Measurements from ENCODE around the gene PLEKHO1.

The PLEKHO1 gene

GRCh38 chr1:150186789-150187559, 37.3 kb downstream of the PLEKHO1 start:
- Histone ChIP-seq H3K27ac (peak overlapping the region; percentile 43 to 54), H3K4me3 (peak overlapping the region; percentile 31 to 42)
- intact Hi-C loops (cut with DNase I; ENCODE audit: low total_unique reads): no loop called here

GRCh38 chr1:150187560-150187931, 37.8 kb downstream of the PLEKHO1 start:
- intact Hi-C loops (cut with DNase I; ENCODE audit: low total_unique reads): no loop called here

More at GRCh38 chr1:150186789-150187559, 37.3 kb downstream of the PLEKHO1 start:
- H3K36me3 ChIP-seq: no peaks in the 10 kb centered on the region
- peak; percentile 47 to 54 for TF ChIP-seq CTCF (IDR thresholded peaks at IDR 0.05)
- no peak for DNase-seq
- H3K9me3 ChIP-seq: no peaks in the 10 kb centered on the region
- peaks cover 0 to 26% (median 6%) of the 10 kb centered on the region in 4 donors for H3K4me1 ChIP-seq
- H3K27me3 ChIP-seq: no peaks in the 10 kb centered on the region

GRCh38 chr1:150192012-150192411, 42.3 kb downstream of the PLEKHO1 start:
- no peak overlapping the region for H3K4me3 ChIP-seq
- intact Hi-C loops (cut with DNase I; ENCODE audit: low total_unique reads): no loop called here
- no peak for DNase-seq
- H3K4me1 ChIP-seq: peaks cover 0 to 26% (median 4%) of the 10 kb centered on the region in 4 donors
- H3K27ac ChIP-seq: peak overlapping the region in 1 of 2 donors; percentile 19
- no peak for TF ChIP-seq CTCF (IDR thresholded peaks at IDR 0.05)
- no peaks in the 10 kb centered on the region for H3K9me3 ChIP-seq
- no peaks in the 10 kb centered on the region for H3K36me3 ChIP-seq
- H3K27me3 ChIP-seq: no peaks in the 10 kb centered on the region

More at GRCh38 chr1:150187560-150187931, 37.8 kb downstream of the PLEKHO1 start:
- TF ChIP-seq CTCF (IDR thresholded peaks at IDR 0.05): no peak
- no peaks in the 10 kb centered on the region for H3K9me3 ChIP-seq
- H3K27me3 ChIP-seq: no peaks in the 10 kb centered on the region
- DNase-seq: no peak
- H3K36me3 ChIP-seq: no peaks in the 10 kb centered on the region
- H3K27ac ChIP-seq: peak overlapping the region; percentile 22 to 54
- H3K4me1 ChIP-seq: peaks cover 0 to 31% (median 6%) of the 10 kb centered on the region in 4 donors
- no peak overlapping the region for H3K4me3 ChIP-seq

- TF ChIP-seq CTCF (IDR thresholded peaks at IDR 0.05): no peak
- Histone ChIP-seq H3K9me3 (no peaks in the 10 kb centered on the region), H3K36me3 (no peaks in the 10 kb centered on the region), H3K4me1 (peaks cover 0 to 14% (median 0%) of the 10 kb centered on the region in 4 donors), H3K27ac (no peak overlapping the region), H3K27me3 (no peaks in the 10 kb centered on the region), H3K4me3 (no peak overlapping the region)
- intact Hi-C loops (cut with DNase I; ENCODE audit: low total_unique reads): no loop called here
- no peak for DNase-seq
Measured at GRCh38 chr1:150194381-150195031, 44.8 kb downstream of the PLEKHO1 start.

GRCh38 chr1:150196417-150196816, 46.7 kb downstream of the PLEKHO1 start:
- TF ChIP-seq CTCF (IDR thresholded peaks at IDR 0.05): no peak
- Histone ChIP-seq H3K27ac (no peak overlapping the region), H3K4me1 (peaks cover 0 to 12% (median 0%) of the 10 kb centered on the region in 4 donors), H3K4me3 (no peak overlapping the region), H3K9me3 (no peaks in the 10 kb centered on the region), H3K36me3 (no peaks in the 10 kb centered on the region), H3K27me3 (no peaks in the 10 kb centered on the region)
- intact Hi-C loops (cut with DNase I; ENCODE audit: low total_unique reads): no loop called here
- DNase-seq: no peak
